ENCODE results near the gene ABHD16B. TPM values are rescaled to one million over a fixed set of nuclear protein-coding genes. Genes with fewer than 3 reads are reported as not detected.

Gene ABHD16B
- polyA plus RNA-seq, 1 donor = not detected

Other genes with a start within 250 kb of the ABHD16B start
- gene GMEB2, start 234.4 kb upstream of the ABHD16B start, polyA plus RNA-seq = 10.5 TPM
- 23.1 TPM for gene STMN3, start 208.1 kb upstream of the ABHD16B start, polyA plus RNA-seq
- 12.2 TPM for gene RTEL1, start 203.2 kb upstream of the ABHD16B start, polyA plus RNA-seq
- 1.9 TPM for gene TNFRSF6B, start 164.8 kb upstream of the ABHD16B start, polyA plus RNA-seq
- 22.2 TPM for gene ARFRP1, start 153.5 kb upstream of the ABHD16B start, polyA plus RNA-seq
- gene ZGPAT, start 153.5 kb upstream of the ABHD16B start, polyA plus RNA-seq = 20.1 TPM
- 7.5 TPM for gene LIME1, start 124.8 kb upstream of the ABHD16B start, polyA plus RNA-seq
- 61.5 TPM for gene SLC2A4RG, start 121.7 kb upstream of the ABHD16B start, polyA plus RNA-seq
- gene ZBTB46, start 30.2 kb upstream of the ABHD16B start, polyA plus RNA-seq = 4.1 TPM
- gene TPD52L2, start 3.8 kb downstream of the ABHD16B start, polyA plus RNA-seq = 63.6 TPM
- 21.9 TPM for gene DNAJC5, start 33.6 kb downstream of the ABHD16B start, polyA plus RNA-seq
- 54.2 TPM for gene UCKL1, start 94.9 kb downstream of the ABHD16B start, polyA plus RNA-seq
- gene ZNF512B, start 108.4 kb downstream of the ABHD16B start, polyA plus RNA-seq = 8.1 TPM
- 5.0 TPM for gene SAMD10, start 118.1 kb downstream of the ABHD16B start, polyA plus RNA-seq
- gene PRPF6, start 119.6 kb downstream of the ABHD16B start, polyA plus RNA-seq = 59.7 TPM
- gene C20orf204, start 174.7 kb downstream of the ABHD16B start, polyA plus RNA-seq = 1.2 TPM
- 5.3 TPM for gene SOX18, start 188.1 kb downstream of the ABHD16B start, polyA plus RNA-seq
- gene TCEA2, start 201.7 kb downstream of the ABHD16B start, polyA plus RNA-seq = 32.6 TPM
- gene RGS19, start 218.0 kb downstream of the ABHD16B start, polyA plus RNA-seq = 5.9 TPM
- gene OPRL1, start 218.6 kb downstream of the ABHD16B start, polyA plus RNA-seq = 0.81 TPM
- gene LKAAEAR1, start 222.9 kb downstream of the ABHD16B start, polyA plus RNA-seq = 0.19 TPM
- not detected for gene NPBWR2, start 246.1 kb downstream of the ABHD16B start, polyA plus RNA-seq